PC-9 (cell line): ENCODE measurements around the gene ZNF780B.

Source experiments
- CTCF ChIP-seq: fragments of 200-600 bp; sonication (generic); conservative IDR thresholded peaks from 2 replicates; pipeline ENCODE4 v1.6.1; 2017; ENCODE audit warnings: mixed run types, antibody characterized with exemption, mild to moderate bottlenecking, moderate library complexity
- EZH2 ChIP-seq: fragments of 200-600 bp; sonication (generic); IDR thresholded peaks from 2 replicates; pipeline ENCODE4 v1.8.0; 2017; ENCODE audit warnings: antibody characterized with exemption, low read depth

- TF ChIP-seq EZH2 (no peak), CTCF (no peak)
Observed at GRCh38 chr19:40059624-40060023, 3.6 kb upstream of the ZNF780B start.
